Activated T-helper 9 cell treated with anti-CD3 and anti-CD28 coated beads, Interleukin-2, amount 50 U/mL, for 16 hours (primary cell): ENCODE data around the gene CARD6.
A peak's percentile ranks its signal among the peaks of the same experiment; 100 is the strongest.
"Not testable (repeated sequence)": the region's sequence is repeated elsewhere in the genome, so short reads cannot be mapped to it uniquely, and the experiment has no call there.

Experiments used
- DNase-seq: peaks from one replicate; pipeline ENCODE4 v3.0.0-alpha.2; 2020; ENCODE audit warnings: low read depth

Gene CARD6

GRCh38 chr5:40841068-40841805 lies at the start of gene CARD6:
CARD6 (plus strand) TSS chr5:40841367; CDS start chr5:40841383, 16 bp downstream.
- DNase-seq: no peak

- no peak for DNase-seq
These were observed 49.4 kb upstream of the CARD6 start for GRCh38 chr5:40791715-40792139.

GRCh38 chr5:40792691-40793090 lies 48.5 kb upstream of the CARD6 start:
- not testable (repeated sequence) for DNase-seq

GRCh38 chr5:40794340-40794739 lies 46.8 kb upstream of the CARD6 start:
- not testable (repeated sequence) for DNase-seq

GRCh38 chr5:40794877-40795276 lies 46.3 kb upstream of the CARD6 start:
- DNase-seq: not testable (repeated sequence)

- no peak for DNase-seq
These were observed 44.7 kb upstream of the CARD6 start for GRCh38 chr5:40796487-40796889.

- peak; percentile 66 for DNase-seq
These were observed 43.7 kb upstream of the CARD6 start for GRCh38 chr5:40797273-40798011.

GRCh38 chr5:40798012-40798800 lies 43.0 kb upstream of the CARD6 start, which contains the start of gene PRKAA1:
PRKAA1 (minus strand) TSS chr5:40798374; CDS start chr5:40798189, 185 bp downstream.
- DNase-seq: peak; percentile 87

- DNase-seq: no peak
These were observed 42.4 kb upstream of the CARD6 start for GRCh38 chr5:40798801-40799210.

GRCh38 chr5:40799258-40799657 lies 41.9 kb upstream of the CARD6 start:
- DNase-seq: no peak

GRCh38 chr5:40801771-40802562 lies 39.2 kb upstream of the CARD6 start:
- no peak for DNase-seq

GRCh38 chr5:40812125-40812524 lies 29.0 kb upstream of the CARD6 start:
- no peak for DNase-seq

- no peak for DNase-seq
These were observed 27.4 kb upstream of the CARD6 start for GRCh38 chr5:40813698-40814281.

GRCh38 chr5:40823459-40823858 lies 17.7 kb upstream of the CARD6 start:
- no peak for DNase-seq

- DNase-seq: not testable (repeated sequence)
These were observed 15.6 kb upstream of the CARD6 start for GRCh38 chr5:40825461-40826043.

- no peak for DNase-seq
These were observed 14.5 kb upstream of the CARD6 start for GRCh38 chr5:40826489-40827187.

- DNase-seq: no peak
These were observed 13.8 kb upstream of the CARD6 start for GRCh38 chr5:40827188-40827977.

- no peak for DNase-seq
These were observed 13.0 kb upstream of the CARD6 start for GRCh38 chr5:40828021-40828631.
